Psoas muscle (tissue), 8 donors: ENCODE measurements around the gene BNC2. TPM values are rescaled to one million over a fixed set of nuclear protein-coding genes. Genes with fewer than 3 reads are reported as not detected.

ENCODE experiments used
- ATAC-seq, 4 donors: fragments of 200-7000 bp; cut with Tn5 transposase; one replicate each; pipeline ENCODE4 v1.9.1; 2020; ENCODE audit warnings: moderate library complexity in 3 of 4, mild to moderate bottlenecking in 2 of 4
- DNase-seq, 2 donors: peaks; one replicate each; pipeline ENCODE4 v3.0.0-alpha.2; 2020
- H3K27ac ChIP-seq: fragments of 200-600 bp; one replicate; pipeline ENCODE4 v1.8.0; 2022
- H3K27me3 ChIP-seq, 3 donors: fragments of 200-600 bp in 1 of 3; one replicate each; pipeline versions ENCODE4 v1.6.1 to v1.8.0; 2013 to 2022; ENCODE audit warnings: low read length in 2 of 3, mild to moderate bottlenecking in 2 of 3, moderate library complexity in 1 of 3; ENCODE audit not compliant: insufficient read depth in 3 of 3
- H3K36me3 ChIP-seq, 2 donors: fragments of 200-600 bp in 1 of 2; one replicate each; pipeline versions ENCODE4 v1.6.1 to v1.8.0; 2013 to 2022; ENCODE audit warnings: low read depth in 1 of 2, mild to moderate bottlenecking in 1 of 2, moderate library complexity in 1 of 2; ENCODE audit not compliant: insufficient read depth in 1 of 2
- H3K4me1 ChIP-seq: fragments of 200-600 bp; one replicate; pipeline ENCODE4 v1.8.0; 2022
- H3K4me3 ChIP-seq: fragments of 200-600 bp; one replicate; pipeline ENCODE4 v1.8.0; 2022; ENCODE audit warnings: mild to moderate bottlenecking
- H3K9me3 ChIP-seq: fragments of 200-600 bp; one replicate; pipeline ENCODE4 v1.8.0; 2022
- CTCF ChIP-seq: fragments of 200-600 bp; IDR thresholded peaks from one replicate; pipeline ENCODE4 v1.8.0; 2022; ENCODE audit warnings: antibody characterized with exemption
- WGBS, 3 donors: extraction: QIAGEN DNeasy Blood & Tissue Kit; methylation state at CpG; one replicate each; pipeline versions ENCODE4 v1.1.6 to v1.1.7; 2013; 5-methylcytosine and 5-hydroxymethylcytosine counted together
- intact Hi-C, 2 donors: fragments of 100-400 bp; cut with DNase I; formaldehyde crosslinking; loops; one replicate each; pipeline versions ENCODE4 v1.11.0 to v1.14.2; 2022
- polyA plus RNA-seq, 3 donors: library from polyadenylated mRNA; stranded (reverse); fragments of 200-250 nt; gene quantifications; one replicate each; pipeline ENCODE4 v1.2.3, GENCODE V29; 2013
- total RNA-seq, 4 donors: library from RNA; stranded (reverse); fragmentation: NEBNext Ultra II Directional in 2 of 4; extraction: Animal tissue kit (Norgen Biotek cat#: 25700) in 2 of 4; gene quantifications; one replicate each; pipeline versions ENCODE4 v1.2.1 to v1.2.4, GENCODE V29; 2021 to 2023
- donor health status: healthy with polysubstance abuse.
- donor health status: DM: no; HTN: no; CAD: no; lungs with moderate emphysema.
- donor health status: Bipolar disorder and iron deficiency.
- donor health status: healthy.
- donor health status: DM: yes; HTN: yes; CAD: no.
- donor health status: DM: no; HTN: no; CAD: no.
- donor health status: DM: no; HTN: no; CAD: no.
- donor health status: DM: yes; HTN: yes; CAD: no.

BNC2 gene
- total and polyA plus RNA-seq, 7 donors, result 1.3 to 168 (median 44.1) TPM

- Histone ChIP-seq H3K4me1 (no peaks in the 10 kb centered on the region), H3K27me3 (no peaks in the 10 kb centered on the region), H3K36me3 (no peaks in the 10 kb centered on the region), H3K9me3 (no peaks in the 10 kb centered on the region), H3K4me3 (no peak overlapping the region), H3K27ac (no peak overlapping the region)
- no peak for TF ChIP-seq CTCF
- ATAC-seq (no peak), DNase-seq (no peak)
- intact Hi-C loops, result no loop called here
- WGBS, 3 donors, result 71 to 78% (median 73%) methylated on average over 2 of the region's 2 CpGs
Observed at GRCh38 chr9:16815079-16815478, 55.4 kb downstream of the BNC2 start.

GRCh38 chr9:16813838-16814237 is 56.6 kb downstream of the BNC2 start:
- ATAC-seq (peak in 3 of 4 donors; percentile 48 to 74 (median 59)), DNase-seq (no peak)
- Histone ChIP-seq H3K4me1 (no peaks in the 10 kb centered on the region), H3K36me3 (no peaks in the 10 kb centered on the region), H3K4me3 (no peak overlapping the region), H3K27me3 (no peaks in the 10 kb centered on the region), H3K9me3 (no peaks in the 10 kb centered on the region), H3K27ac (no peak overlapping the region)
- intact Hi-C loops, result no loop called here
- 26 to 48% (median 33%) methylated on average over 4 of the region's 4 CpGs for WGBS, 3 donors
- no peak for TF ChIP-seq CTCF

GRCh38 chr9:16811987-16812685 is 58.3 kb downstream of the BNC2 start:
- Histone ChIP-seq H3K27ac (no peak overlapping the region), H3K27me3 (no peaks in the 10 kb centered on the region), H3K36me3 (no peaks in the 10 kb centered on the region), H3K4me1 (no peaks in the 10 kb centered on the region), H3K9me3 (no peaks in the 10 kb centered on the region), H3K4me3 (no peak overlapping the region)
- TF ChIP-seq CTCF, result no peak
- 64 to 69% (median 68%) methylated on average over 5 of the region's 5 CpGs for WGBS, 3 donors
- DNase-seq, result no peak
- intact Hi-C loops, result no loop called here
- ATAC-seq, result no peak

GRCh38 chr9:16809912-16810610 is 60.4 kb downstream of the BNC2 start:
- no peak overlapping the region for H3K4me3 ChIP-seq
- peak in 3 of 4 donors; percentile 46 to 60 (median 53) for ATAC-seq
- 70 to 84% (median 81%) methylated on average over 4 of the region's 4 CpGs for WGBS, 3 donors
- intact Hi-C loops, result no loop called here
- no peak overlapping the region for H3K27ac ChIP-seq
- no peaks in the 10 kb centered on the region for H3K9me3 ChIP-seq
- H3K36me3 ChIP-seq, result no peaks in the 10 kb centered on the region
- H3K4me1 ChIP-seq, result no peaks in the 10 kb centered on the region
- TF ChIP-seq CTCF, result no peak
- no peaks in the 10 kb centered on the region for H3K27me3 ChIP-seq
- DNase-seq, result no peak
